Stimulated activated CD8-positive, alpha-beta memory T cell treated with anti-CD3 and anti-CD28 coated beads, Interleukin-12 subunit alpha, Interleukin-12 subunit beta, amount 100 ng/mL, for 24 hours (primary cell): Measurements from ENCODE around the gene CHM.
"Not testable (repeated sequence)": the region's sequence is repeated elsewhere in the genome, so short reads cannot be mapped to it uniquely, and the experiment has no call there.

Experiments
- DNase-seq: peaks from one replicate; pipeline ENCODE4 v3.0.0-alpha.2; 2020; ENCODE audit errors: extremely low read depth

Gene CHM, protein sequence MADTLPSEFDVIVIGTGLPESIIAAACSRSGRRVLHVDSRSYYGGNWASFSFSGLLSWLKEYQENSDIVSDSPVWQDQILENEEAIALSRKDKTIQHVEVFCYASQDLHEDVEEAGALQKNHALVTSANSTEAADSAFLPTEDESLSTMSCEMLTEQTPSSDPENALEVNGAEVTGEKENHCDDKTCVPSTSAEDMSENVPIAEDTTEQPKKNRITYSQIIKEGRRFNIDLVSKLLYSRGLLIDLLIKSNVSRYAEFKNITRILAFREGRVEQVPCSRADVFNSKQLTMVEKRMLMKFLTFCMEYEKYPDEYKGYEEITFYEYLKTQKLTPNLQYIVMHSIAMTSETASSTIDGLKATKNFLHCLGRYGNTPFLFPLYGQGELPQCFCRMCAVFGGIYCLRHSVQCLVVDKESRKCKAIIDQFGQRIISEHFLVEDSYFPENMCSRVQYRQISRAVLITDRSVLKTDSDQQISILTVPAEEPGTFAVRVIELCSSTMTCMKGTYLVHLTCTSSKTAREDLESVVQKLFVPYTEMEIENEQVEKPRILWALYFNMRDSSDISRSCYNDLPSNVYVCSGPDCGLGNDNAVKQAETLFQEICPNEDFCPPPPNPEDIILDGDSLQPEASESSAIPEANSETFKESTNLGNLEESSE

DNA sequence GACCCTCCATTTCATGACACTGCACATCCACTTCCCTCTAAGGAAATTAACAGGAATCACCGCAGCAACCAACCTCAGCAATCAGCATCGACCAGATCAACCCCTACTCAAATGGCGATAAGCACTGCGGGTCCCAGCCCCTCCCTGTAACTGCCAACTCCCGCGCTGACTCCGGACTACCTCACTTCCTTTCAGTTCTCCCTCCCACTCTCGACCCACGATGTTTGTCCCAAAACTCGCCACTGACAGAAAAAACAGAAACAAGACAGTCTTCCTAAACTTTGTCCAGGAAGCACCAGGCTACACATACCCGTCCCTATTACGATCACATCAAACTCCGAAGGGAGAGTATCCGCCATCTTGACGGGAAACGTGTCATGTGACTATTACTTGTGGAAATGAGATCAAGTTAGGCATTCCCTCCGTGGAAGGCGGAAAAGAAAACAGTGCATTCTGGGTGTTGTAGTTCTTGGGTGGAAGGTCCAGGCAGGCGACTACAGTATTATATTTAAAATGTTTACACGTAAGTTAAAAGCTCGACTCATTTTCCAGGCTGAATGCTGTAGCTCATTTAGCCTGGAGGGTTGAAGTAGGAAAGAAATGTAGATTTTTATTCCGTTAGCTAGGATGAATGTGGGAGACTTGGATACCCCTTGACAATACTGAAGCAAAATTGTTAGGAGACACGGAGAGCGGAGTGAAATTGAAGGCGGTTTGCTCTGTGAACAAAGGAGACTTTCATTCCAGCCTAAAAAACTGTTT lies at the start of gene CHM:
TSS of gene CHM (minus strand) at position 385 of the 762 bp plus-strand sequence. CDS start at position 359, 26 bp downstream.
- DNase-seq: peak; percentile 11

DNA sequence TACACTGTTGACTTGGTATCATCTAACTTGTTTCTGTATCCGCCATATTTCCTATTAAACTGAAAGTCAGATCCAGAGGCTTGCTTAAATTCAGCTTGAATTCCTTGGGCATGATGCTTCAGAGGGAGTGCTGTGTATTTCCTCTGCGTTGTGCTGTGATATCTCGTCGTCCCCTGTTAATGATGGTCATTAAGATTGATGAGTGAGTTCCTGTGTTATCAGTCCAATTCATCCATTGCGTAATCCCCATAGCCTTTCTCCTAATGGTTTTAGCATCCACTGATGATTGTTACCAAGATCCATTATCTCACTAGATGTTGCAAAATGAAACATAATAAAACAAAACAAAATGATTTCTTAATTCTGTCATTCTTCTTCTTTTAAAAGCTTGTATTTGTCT lies 31.3 kb upstream of the CHM start:
- DNase-seq: no peak

DNA sequence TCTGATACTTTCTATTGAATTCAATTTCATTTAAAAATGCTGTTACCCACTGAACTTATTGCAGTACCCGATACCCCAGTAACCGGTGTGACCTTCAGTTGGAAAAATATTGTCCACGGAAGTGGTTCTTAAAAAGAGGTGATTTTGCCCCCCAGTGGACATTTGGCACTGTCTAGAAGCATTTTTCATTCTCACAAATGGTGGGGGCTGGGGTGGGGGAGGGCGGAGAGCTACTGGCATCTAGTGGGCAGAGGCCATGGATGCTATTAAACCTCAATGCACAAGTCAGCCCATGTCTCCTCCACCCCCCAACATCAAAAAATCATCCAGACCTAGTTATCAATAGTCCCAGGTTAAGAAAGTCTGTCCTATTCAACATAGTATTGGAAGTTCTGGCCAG lies 19.6 kb upstream of the CHM start:
- no peak for DNase-seq

DNA sequence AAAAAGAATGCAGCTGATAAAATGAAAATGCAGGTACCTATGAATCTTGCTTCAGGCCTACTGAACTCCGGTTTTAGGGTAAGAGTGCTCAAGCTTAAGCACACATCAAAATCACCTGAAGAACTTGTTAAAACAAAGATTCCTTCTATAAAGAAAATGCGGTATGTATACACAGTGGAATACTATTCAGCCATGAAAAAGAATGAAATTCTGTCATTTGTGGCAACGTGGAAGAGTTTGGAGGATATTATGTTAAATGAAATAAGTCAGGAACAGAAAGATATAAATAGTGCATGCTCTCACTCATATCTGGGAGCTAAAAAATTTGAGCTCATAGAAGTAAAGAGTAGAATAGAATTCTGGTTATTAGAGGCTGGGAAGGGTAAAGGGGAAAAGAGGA lies 14.0 kb upstream of the CHM start:
- DNase-seq: no peak

DNA sequence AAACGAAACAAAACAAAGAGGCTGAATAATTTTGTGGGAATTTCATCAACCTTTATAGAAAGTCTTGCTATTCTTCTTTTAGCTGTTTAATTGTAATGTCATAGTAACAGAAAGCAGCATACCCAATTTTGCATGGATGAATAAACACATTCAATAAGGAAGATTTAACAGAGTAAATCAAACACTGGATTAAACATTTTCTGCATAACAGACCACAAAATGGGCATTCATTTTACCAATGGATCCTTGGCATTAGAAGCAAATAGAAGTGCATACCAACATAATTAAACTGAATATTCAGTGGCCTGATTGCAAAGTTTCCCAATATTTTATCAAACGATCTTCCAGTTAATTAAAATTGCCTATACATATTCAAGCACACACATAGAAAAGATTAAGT lies 4.4 kb upstream of the CHM start:
- no peak for DNase-seq

DNA sequence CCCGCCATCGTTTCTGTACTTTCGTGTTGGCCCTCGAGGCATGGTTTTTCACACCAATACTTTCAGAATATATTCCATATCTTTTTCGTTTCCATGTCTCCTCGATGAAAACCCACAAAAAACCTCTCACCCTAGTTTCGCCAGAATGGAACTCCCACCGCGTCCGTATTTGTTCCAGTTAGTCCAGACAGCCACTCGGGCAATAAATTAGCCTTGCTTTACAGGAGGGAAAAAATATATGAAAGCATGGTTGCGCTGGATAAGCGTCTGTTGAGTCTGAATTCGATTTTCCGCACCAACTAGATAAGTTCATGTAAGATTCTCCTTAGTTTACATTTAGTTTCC lies 550 bp upstream of the CHM start:
- no peak for DNase-seq

DNA sequence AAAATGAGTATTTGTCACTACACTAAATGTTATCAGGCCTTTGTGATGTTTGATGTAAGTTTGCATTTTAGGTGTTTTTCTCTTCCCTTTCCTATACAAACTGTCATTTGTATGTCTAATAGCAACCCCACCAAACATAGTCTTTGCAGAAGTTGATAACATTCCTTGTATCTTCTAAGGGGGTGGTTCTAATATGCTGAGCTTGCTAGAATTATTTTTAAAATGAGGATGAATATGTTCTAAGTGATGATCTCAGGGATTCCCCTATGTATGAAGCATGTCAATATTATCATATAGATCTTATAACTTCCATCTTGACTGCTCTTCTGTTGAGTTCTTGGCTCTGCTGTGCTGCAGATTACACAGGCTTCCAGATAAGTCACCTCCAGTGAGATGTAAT lies 3.1 kb downstream of the CHM start:
- DNase-seq: no peak

DNA sequence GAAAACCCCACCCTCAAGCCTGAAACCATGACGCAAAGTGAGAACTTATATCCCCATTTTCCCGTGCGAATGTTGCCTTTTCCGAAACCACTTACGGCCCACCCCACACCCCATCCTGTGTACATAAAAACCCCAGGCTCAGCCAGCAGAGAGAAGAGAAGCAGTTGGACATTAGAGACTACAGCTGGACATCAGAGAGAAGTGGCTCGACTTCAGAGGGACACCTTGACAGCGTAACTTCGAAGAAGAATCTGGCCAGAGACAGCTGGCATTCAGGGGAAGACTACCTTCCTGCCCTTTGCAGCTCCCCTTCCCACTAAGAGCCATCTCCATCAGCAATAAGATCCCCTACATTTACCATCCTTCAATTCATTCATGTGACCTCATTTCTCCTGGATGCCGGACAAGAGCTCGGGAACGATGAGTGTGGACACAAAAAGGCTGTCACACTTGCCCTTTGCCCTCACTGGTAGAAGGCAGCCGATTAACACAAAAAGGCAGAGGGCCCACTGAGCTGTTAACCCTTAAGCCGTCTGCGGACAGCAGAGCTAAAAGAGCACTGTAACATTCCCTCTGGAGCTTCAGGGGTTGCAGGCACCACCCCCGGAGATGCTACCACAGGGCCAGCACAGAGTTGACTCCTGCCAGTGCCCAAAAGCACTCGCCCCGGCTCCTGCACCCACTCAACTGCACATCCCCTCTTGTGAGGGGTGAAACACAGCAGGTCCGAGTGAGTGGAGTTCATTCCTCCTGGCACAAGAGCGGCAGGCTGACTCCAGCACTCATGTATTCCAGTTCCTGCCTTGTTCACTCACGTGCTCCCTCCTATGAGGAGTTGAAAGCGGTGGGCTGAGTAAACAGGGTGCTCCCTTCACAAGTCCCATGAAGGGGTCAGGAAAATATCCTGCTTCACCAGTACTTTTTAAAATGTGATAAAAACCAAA lies 7.5 kb downstream of the CHM start:
- DNase-seq: no peak

DNA sequence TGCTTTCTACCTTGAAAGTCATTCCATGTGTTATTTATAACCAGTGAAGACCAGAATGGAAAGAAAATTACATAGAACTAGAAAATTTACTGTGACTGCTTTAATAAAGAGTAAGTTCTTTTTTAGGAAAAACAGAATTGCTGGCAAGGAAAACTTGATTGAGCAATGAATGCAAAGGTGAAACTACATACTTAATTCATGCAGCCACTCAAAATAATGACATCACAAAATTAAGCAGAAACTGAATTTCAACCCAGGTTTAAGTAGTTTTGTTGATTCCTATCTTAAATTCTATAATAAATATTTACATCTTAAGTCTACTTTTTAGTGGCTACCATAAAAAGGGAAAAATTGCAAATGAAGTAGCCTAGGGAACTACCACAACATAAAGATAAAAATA lies 14.0 kb downstream of the CHM start:
- DNase-seq: no peak

DNA sequence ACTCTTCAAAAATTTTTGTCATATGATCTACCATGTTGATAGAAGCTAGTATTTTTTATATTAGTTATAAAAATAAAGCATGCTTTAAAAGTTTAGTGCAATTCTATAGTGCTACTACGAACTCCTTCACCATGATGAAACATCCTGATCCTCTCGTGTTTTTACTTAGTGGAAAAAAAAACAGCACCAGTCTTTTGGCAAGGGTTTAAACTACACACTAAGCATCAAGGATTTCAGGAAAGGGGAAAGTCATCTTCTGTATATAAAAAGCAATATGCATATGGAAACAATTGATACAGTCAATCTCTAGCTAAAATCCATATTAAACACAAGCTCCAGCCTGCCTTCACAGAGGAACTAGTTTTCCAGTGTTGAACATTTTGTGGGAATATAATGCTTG lies 18.7 kb downstream of the CHM start:
- no peak for DNase-seq

DNA sequence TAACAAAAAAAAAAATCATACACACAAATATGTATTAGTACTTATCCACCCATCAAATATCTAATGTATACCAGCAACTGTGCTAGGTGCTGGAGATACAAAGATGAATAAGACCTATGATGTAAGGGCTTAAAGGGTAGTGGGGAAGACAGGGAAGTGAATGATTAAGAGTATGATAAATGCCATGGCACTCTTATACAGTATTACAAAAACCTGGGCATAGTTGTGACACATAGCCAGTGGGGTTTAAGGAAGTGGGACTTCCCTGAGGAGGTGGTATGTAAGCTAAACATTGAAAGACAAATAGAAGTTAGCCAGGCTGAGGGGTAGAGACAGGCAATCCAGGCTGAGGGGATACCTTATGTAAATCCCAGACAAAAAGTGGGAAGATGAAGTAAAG lies 23.5 kb downstream of the CHM start:
- no peak for DNase-seq

DNA sequence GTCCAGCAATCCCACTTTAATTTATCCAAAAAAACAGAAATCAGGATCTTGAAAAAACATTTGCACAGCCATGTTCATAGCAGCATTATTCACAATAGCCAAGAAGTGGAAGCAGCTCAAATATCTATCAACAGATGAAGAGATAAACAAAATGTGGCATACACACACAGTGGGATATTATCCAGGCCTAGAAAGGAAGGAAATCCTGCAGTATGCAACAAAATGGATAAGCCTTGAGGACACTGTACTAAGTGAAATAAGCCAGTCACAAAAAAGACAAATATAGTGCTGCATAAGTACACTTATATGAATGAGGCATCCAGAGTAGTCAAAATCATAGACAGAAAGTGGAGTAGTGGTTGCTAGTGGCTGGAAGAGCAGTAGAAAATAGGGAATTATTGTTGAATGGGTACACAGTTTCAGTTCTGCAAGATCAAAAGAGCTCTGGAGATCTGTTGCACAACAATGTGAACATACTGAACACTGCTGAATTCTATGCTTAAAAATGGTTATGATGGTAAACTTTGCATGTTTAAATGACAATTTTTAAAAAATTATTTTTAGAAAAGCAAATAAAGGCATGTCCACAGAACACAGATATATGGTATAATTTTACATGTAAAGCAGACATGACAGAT lies 25.6 kb downstream of the CHM start:
- DNase-seq: no peak

DNA sequence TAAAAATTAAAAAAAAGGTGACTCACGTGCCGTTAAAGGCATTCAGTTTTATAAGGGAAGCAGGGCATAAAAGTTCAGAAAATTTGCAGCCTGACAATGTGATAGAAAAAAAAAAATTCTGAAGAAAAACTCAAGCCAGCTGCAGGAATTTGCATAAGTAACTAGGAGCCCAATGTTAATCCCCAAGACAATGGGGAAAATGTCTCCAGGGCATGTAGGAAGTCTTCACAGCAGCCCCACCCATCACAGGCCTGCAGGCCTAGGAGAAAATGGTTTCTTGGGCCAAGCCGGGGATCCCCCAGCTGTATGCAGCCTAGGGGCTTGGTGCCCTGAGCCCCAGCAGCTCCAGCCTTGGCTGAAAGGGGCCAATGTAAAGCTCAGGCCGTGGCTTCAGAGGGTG lies 31.2 kb downstream of the CHM start:
- no peak for DNase-seq

DNA sequence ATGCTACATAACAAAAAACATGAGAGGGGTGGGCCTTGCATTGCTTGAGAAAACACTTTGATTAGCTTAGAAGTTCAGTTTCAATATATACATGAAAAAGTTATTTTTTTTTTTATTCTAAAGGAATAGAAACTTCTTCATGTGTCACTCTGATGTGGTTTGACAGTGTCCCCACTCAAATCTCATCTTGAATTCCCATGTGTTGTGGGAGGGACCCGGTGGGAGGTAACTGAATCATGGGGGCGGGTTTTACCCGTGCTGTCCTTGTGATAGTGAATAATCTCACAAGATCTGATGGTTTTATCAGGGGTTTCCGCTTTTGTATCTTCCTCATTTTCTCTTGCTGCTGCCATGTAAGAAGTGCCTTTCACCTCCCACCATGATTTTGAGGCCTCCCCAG lies 32.4 kb downstream of the CHM start:
- not testable (repeated sequence) for DNase-seq

DNA sequence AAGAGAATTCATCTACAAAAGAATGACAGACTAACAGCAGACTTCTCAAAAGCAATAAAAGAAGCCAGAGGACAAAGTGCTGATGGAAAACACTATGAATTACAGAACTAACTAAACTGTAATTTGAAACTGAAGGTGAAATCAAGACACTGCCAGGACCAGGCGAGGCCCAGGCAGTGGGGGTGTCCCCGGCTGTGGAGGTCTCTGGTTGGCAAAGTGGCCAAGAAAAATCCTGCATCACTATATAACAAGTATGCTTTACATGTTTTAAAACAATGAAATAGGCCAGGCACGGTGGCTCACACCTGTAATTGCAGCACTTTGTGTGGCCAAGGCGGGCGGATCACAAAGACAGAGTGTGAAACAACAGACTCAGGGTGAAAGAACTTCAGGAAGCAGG lies 32.9 kb downstream of the CHM start:
- no peak for DNase-seq

DNA sequence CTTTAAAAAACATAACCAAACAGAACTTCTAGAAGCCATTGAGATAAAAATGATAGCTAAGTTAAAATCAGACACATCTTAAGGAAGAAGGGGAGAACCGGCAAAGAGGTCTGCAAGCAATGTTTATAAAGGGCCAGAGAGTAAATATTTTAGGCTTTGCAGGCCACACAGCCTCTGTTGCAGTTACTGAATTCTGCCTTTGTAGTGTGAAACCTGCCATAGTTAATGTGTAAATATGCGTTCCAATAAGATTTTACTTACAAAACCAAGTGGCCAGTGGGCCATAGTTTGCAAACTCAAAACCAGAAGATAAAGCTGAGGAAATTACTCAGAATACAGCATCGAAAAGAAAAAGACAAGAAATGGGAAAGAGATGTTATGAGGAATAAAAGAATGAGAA lies 33.6 kb downstream of the CHM start:
- DNase-seq: no peak

DNA sequence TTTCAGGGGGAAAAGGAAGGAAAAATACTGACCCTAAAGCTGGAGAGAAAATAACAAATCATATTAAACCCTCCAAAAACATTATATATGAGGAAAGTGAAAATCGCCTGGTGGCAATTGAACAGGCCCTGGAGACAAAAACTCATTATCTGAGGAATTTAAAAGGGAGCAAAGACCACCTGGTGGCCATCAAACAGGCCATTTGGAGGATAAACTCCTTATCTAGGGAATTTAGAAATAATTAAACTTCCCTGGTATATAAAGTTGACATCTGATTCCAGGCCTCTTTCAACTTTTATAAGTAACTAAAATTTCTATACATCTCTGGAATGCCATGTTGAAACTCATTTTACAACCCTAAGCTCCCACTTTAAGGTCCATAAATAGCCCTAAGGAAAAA lies 35.2 kb downstream of the CHM start:
- DNase-seq: no peak

DNA sequence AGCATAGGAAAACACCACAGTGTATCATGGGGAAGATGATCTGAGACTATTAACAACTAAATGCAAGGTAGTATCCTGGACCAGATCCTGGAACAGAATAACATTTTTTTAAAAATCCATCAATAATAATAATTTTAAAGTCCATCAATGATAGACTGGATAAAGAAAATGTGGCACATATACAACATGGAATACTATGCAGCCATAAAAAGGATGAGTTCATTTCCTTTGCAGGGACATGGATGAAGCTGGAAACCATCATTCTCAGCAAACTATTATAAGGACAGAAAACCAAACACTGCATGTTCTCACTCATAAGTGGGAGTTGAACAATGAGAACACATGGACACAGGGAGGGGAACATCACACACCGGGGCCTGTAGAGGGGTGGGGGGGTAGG lies 37.6 kb downstream of the CHM start:
- DNase-seq: not testable (repeated sequence)

DNA sequence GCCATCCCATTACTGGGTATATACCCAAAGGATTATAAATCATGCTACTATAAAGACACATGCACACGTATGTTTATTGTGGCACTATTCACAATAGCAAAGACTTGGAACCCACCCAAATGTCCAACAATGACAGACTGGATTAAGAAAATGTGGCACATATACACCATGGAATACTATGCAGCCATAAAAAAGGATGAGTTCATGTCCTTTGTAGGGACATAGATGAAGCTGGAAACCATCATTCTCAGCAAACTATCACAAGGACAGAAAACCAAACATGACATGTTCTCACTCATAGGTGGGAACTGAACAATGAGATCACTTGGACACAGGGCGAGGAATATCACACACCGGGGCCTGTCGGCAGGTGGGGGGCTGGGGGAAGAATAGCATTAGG lies 39.5 kb downstream of the CHM start:
- DNase-seq: not testable (repeated sequence)

DNA sequence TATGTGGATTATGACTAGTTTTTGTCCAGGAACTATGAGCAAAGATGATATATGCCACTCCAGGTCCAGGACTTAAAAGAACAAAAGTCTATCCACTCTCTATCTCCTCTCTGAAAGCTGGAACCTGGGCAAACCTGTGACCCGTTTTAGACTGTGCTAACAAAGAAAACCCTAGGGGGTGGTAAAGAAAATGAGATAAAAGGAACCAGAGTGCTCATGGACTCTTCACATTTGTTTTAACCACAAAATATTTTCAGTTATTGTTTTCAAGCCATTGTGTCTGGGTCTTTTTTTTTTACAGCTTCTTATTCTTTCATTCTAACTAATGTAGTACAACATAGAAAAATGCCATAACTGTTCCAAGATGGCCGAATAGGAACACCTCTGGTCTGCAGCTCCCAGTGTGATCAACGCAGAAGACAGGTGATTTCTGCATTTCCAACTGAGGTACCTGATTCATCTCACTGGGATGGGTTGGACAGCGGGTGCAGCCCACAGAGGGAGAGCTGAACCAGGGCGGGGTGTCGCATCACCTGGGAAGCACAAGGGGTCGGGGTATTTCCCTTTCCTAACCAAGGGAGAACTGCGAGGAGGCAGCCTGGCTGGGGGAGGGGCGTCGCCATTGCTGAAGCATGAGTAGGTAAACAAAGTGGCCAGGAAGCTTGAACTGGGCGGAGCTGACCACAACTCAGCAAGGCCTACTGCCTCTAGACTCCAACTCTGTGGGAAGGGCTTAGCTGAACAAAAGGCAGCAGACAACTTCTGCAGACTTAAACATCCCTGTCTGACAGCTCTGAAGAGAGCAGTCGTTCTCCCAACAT lies 45.1 kb downstream of the CHM start:
- DNase-seq: no peak
